PC-9 (cell line): ENCODE results near the gene HEG1. TPM values are rescaled to one million over a fixed set of nuclear protein-coding genes. Genes with fewer than 3 reads are reported as not detected.

Experiments used
- BruUV-seq: library from RNA; stranded (reverse); fragments of 400-500 nt; replicated peaks from 2 replicates; lab custom pipeline; 2021; lab: Mats Ljungman, UMichigan
- CTCF ChIA-PET: fragments of 300-600 bp; sonication (Branson Sonifier 250); formaldehyde crosslinking; loops from one replicate; lab custom pipeline; 2022; ENCODE audit warnings: antibody characterized with exemption; lab: Charles Lee
- POLR2A ChIA-PET: fragments of 300-600 bp; sonication (Branson Sonifier 250); formaldehyde crosslinking; loops from one replicate; lab custom pipeline; 2022; ENCODE audit warnings: antibody characterized with exemption; ENCODE audit not compliant: unreplicated experiment; lab: Charles Lee
- DNase-seq, 2 experiments: peaks; one replicate each; pipeline versions ENCODE4 v3.0.0 to v3.0.0-alpha.2; 2015 to 2022; ENCODE audit warnings: mixed read lengths in 1 of 2
- H2AFZ ChIP-seq: fragments of 200-600 bp; sonication (generic); 2 replicates; pipeline ENCODE4 v1.8.1; 2017; ENCODE audit warnings: antibody characterized with exemption
- H3F3A ChIP-seq: fragments of 200-600 bp; sonication (generic); 2 replicates; pipeline ENCODE4 v1.8.1; 2017; ENCODE audit warnings: antibody characterized with exemption, mild to moderate bottlenecking, low read depth; ENCODE audit not compliant: insufficient read depth
- H3K27ac ChIP-seq: fragments of 200-600 bp; sonication (generic); 2 replicates; pipeline ENCODE4 v1.6.1; 2016; ENCODE audit warnings: mixed run types
- H3K27me3 ChIP-seq: fragments of 200-600 bp; sonication (generic); 2 replicates; pipeline ENCODE4 v1.6.1; 2016; ENCODE audit warnings: low read depth, mixed run types; ENCODE audit not compliant: insufficient read depth
- H3K36me3 ChIP-seq: fragments of 200-600 bp; sonication (generic); 2 replicates; pipeline ENCODE4 v1.6.1; 2016; ENCODE audit warnings: low read depth, mixed run types
- H3K4me1 ChIP-seq: fragments of 200-600 bp; sonication (generic); replicated peaks from 2 replicates; pipeline ENCODE4 v1.6.1; 2016; ENCODE audit warnings: mixed run types; ENCODE audit not compliant: insufficient read depth
- H3K4me2 ChIP-seq: fragments of 200-600 bp; sonication (generic); 2 replicates; pipeline ENCODE4 v1.6.1; 2017; ENCODE audit warnings: mixed run types
- H3K4me3 ChIP-seq: fragments of 200-600 bp; sonication (generic); 2 replicates; pipeline ENCODE4 v1.6.1; 2016; ENCODE audit warnings: mixed run types
- H3K79me2 ChIP-seq: fragments of 200-600 bp; sonication (generic); 2 replicates; pipeline ENCODE4 v1.6.1; 2017; ENCODE audit warnings: low read depth, mixed run types
- H3K9me2 ChIP-seq: fragments of 200-600 bp; sonication (generic); 2 replicates; pipeline ENCODE4 v1.8.1; 2017; ENCODE audit warnings: mild to moderate bottlenecking; ENCODE audit not compliant: insufficient read depth
- H3K9me3 ChIP-seq: fragments of 200-600 bp; sonication (generic); 2 replicates; pipeline ENCODE4 v1.8.1; 2016; ENCODE audit warnings: low read depth; ENCODE audit not compliant: insufficient read depth
- H4K20me1 ChIP-seq: fragments of 200-600 bp; sonication (generic); 2 replicates; pipeline ENCODE4 v1.8.1; 2017; ENCODE audit not compliant: insufficient read depth
- EZH2 ChIP-seq: fragments of 200-600 bp; sonication (generic); IDR thresholded peaks from 2 replicates; pipeline ENCODE4 v1.8.0; 2017; ENCODE audit warnings: antibody characterized with exemption, low read depth
- intact Hi-C: fragments of 100-400 bp; cut with micrococcal nuclease; formaldehyde crosslinking; loops from one replicate; pipeline ENCODE4 v1.10.0; 2022; ENCODE audit not compliant: unreplicated experiment
- total RNA-seq: library from RNA; stranded (reverse); gene quantifications from 2 replicates; pipeline ENCODE4 v1.2.3, GENCODE V29; 2021
- TF ChIP-seq, protein P1 (sequence below): fragments of 200-600 bp; sonication (generic); conservative IDR thresholded peaks from 2 replicates; pipeline ENCODE4 v1.6.1; 2017; ENCODE audit warnings: mixed run types, antibody characterized with exemption, mild to moderate bottlenecking, moderate library complexity

The HEG1 gene
- total RNA-seq, 1 experiment from 2014 or later: 33.5 TPM

DNA sequence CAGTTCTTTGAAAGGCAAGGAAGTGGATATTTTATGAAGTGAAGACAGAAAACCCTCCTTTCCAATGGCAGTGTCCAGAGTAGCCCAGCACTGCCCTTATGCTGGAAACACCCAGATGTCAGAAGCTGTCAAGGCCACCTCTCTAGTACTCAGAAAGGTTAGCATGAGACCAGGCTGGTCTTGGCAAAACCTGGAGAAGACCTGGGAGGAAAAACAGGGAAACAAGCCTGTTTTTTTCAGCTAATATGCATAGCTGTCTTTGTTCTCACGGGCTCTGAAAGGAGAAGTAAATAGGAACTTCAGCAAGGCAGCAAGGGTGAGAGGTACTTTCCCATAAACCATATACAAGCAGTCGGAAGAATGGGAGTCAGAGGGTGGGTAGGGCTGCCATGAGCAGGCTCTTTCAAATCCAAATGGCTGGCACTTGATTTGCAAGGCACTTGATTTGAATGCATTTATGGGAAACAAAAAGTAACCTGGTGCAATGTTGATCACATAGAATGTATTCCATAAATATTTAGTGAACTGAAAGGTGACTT lies 55.8 kb downstream of the HEG1 start:
- H3F3A ChIP-seq: no peaks in the 10 kb centered on the region
- no peak overlapping the region for H2AFZ ChIP-seq
- no peaks in the 10 kb centered on the region for H3K27me3 ChIP-seq
- 0 out of 2 replicates have a peak, but pooled peaks cover 6% of the 10 kb centered on the region for H3K4me1 ChIP-seq
- no peak overlapping the region for H3K4me2 ChIP-seq
- no peaks in the 10 kb centered on the region for H3K79me2 ChIP-seq
- ChIA-PET CTCF (no interaction called here), POLR2A (no interaction called here)
- H3K4me3 ChIP-seq: no peak overlapping the region
- no peak overlapping the region for H3K27ac ChIP-seq
- no peak for DNase-seq
- H3K9me2 ChIP-seq: no peaks in the 10 kb centered on the region
- TF ChIP-seq, protein P1, sequence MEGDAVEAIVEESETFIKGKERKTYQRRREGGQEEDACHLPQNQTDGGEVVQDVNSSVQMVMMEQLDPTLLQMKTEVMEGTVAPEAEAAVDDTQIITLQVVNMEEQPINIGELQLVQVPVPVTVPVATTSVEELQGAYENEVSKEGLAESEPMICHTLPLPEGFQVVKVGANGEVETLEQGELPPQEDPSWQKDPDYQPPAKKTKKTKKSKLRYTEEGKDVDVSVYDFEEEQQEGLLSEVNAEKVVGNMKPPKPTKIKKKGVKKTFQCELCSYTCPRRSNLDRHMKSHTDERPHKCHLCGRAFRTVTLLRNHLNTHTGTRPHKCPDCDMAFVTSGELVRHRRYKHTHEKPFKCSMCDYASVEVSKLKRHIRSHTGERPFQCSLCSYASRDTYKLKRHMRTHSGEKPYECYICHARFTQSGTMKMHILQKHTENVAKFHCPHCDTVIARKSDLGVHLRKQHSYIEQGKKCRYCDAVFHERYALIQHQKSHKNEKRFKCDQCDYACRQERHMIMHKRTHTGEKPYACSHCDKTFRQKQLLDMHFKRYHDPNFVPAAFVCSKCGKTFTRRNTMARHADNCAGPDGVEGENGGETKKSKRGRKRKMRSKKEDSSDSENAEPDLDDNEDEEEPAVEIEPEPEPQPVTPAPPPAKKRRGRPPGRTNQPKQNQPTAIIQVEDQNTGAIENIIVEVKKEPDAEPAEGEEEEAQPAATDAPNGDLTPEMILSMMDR: no peak
- no peak for TF ChIP-seq EZH2
- H3K36me3 ChIP-seq: no peaks in the 10 kb centered on the region
- intact Hi-C loops: loop anchor here (5.0 kb wide), 2 partner anchors 62 to 127 kb away; no protein-coding TSS in a partner anchor
- no peaks in the 10 kb centered on the region for H3K9me3 ChIP-seq
- no TSS peak for BruUV-seq
- no peaks in the 10 kb centered on the region for H4K20me1 ChIP-seq

DNA sequence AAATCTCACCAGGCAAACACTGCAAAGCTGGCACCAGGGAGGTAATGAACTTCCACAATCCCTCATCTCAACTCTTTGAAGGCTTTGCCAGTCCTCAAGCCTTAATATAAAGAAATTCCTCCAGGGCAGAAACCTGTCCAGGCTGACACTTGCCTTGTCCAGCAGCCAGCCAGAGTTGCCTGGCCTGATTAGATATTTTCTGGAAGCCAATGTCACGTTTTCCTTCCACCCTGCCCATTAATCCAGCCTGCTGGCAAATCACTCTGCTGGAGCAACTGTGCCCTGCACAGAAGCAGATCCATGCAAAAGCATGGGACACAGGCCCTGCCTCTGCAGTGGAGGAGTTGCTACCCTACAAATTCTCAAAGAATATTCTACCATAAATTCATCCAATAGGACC lies 56.5 kb downstream of the HEG1 start:
- no peaks in the 10 kb centered on the region for H3K36me3 ChIP-seq
- no peaks in the 10 kb centered on the region for H3F3A ChIP-seq
- H3K79me2 ChIP-seq: no peaks in the 10 kb centered on the region
- intact Hi-C loops: loop anchor here (5.0 kb wide), 2 partner anchors 63 to 128 kb away; no protein-coding TSS in a partner anchor
- no peak overlapping the region for H3K4me3 ChIP-seq
- H3K9me3 ChIP-seq: no peaks in the 10 kb centered on the region
- H3K27ac ChIP-seq: no peak overlapping the region
- ChIA-PET POLR2A (no interaction called here), CTCF (no interaction called here)
- no TSS peak for BruUV-seq
- no peak for DNase-seq
- H3K4me1 ChIP-seq: 0 out of 2 replicates have a peak, but pooled peaks cover 6% of the 10 kb centered on the region
- no peak for TF ChIP-seq EZH2
- TF ChIP-seq, protein P1: no peak
- H3K9me2 ChIP-seq: no peaks in the 10 kb centered on the region
- H2AFZ ChIP-seq: no peak overlapping the region
- H3K4me2 ChIP-seq: no peak overlapping the region
- no peaks in the 10 kb centered on the region for H3K27me3 ChIP-seq
- H4K20me1 ChIP-seq: no peaks in the 10 kb centered on the region

DNA sequence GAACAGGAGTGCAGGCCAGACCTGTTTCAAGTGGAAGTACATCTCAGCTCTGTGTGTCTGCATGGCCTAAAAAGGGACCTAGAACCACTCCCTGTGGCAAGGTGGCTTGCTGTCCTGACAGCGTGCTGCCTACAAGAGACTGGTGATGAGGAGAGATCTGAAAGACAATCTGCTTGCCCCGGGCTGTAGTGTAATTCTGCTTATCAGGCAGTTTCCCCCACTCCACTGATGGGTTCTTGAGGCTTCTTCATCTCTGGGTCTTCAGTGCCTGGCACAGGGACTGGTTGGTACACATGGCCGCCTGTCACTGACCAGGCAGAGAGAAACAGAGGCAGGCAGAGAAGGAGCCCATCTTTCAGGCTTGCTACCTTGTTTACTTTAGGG lies 57.6 kb downstream of the HEG1 start:
- intact Hi-C loops: loop anchor here (5.0 kb wide), 2 partner anchors 64 to 129 kb away; no protein-coding TSS in a partner anchor
- H3K9me3 ChIP-seq: no peaks in the 10 kb centered on the region
- H3K79me2 ChIP-seq: no peaks in the 10 kb centered on the region
- TF ChIP-seq, protein P1: no peak
- H3K27me3 ChIP-seq: no peaks in the 10 kb centered on the region
- H3K4me1 ChIP-seq: 0 out of 2 replicates have a peak, but pooled peaks cover 2% of the 10 kb centered on the region
- no peaks in the 10 kb centered on the region for H3F3A ChIP-seq
- H3K36me3 ChIP-seq: no peaks in the 10 kb centered on the region
- H3K27ac ChIP-seq: no peak overlapping the region
- BruUV-seq: no TSS peak
- no peaks in the 10 kb centered on the region for H3K9me2 ChIP-seq
- no peaks in the 10 kb centered on the region for H4K20me1 ChIP-seq
- no peak overlapping the region for H3K4me3 ChIP-seq
- H3K4me2 ChIP-seq: no peak overlapping the region
- POLR2A ChIA-PET: no interaction called here
- CTCF ChIA-PET: no interaction called here
- DNase-seq: no peak
- H2AFZ ChIP-seq: no peak overlapping the region
